NT2/D1 (cell line): Measurements from ENCODE around the gene INPP5D.

Experiments used
- SUZ12 ChIP-seq: IDR thresholded peaks from 2 replicates; pipeline ENCODE4 v1.6.1; 2011; ENCODE audit not compliant: insufficient read length, insufficient read depth; ENCODE audit errors: extremely low read depth
- ZNF274 ChIP-seq: IDR thresholded peaks from 2 replicates; pipeline ENCODE4 v1.6.1; 2011; ENCODE audit warnings: mild to moderate bottlenecking, low read depth, low read length

DNA sequence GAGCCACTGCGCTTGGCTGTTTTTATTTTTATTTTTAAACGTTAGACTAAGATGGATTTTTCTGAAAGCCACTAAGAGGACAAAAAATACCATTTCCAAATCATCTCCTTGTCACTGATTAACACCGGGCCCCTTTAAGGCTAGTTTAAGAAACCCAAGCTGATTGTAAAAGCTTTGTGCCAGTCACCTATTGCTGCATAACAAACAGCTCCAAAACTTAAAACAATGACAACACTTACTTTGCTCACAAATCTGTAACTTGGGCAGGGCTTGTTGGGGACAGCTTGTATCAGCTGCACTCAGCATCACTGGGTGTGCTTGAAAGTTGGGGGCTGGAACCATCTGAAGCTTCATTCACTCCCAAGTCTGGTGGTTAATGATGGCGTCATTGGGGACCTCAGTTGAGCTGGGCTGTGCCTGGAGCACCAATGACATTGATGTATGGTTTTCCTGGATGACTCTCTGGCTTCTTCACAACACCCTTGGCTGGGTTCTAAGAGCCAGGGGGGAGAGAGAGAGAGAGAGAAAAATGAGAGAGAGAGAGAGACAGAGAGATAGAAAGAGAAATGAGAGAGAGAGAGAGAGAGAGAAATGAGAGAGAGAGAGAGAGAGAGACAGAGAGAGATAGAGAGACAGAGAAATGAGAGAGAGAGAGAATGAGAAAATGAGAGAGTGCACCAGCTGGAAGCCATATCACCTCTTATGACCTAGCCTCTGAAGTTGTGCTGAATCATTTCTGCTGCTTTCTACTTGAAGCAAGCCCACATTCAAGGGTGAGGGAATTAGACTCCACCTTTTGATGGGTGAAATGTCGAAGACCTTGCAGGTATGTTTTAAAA, 165.3 kb downstream of the INPP5D start:
- TF ChIP-seq SUZ12: no peak
- no peak for TF ChIP-seq ZNF274
